ENCODE data around the gene LSR.
"Not testable (repeated sequence)": the region's sequence is repeated elsewhere in the genome, so short reads cannot be mapped to it uniquely, and the experiment has no call there.

Gene LSR

GRCh38 chr19:35268536-35269437 lies 20.0 kb downstream of the LSR start, which contains the start of gene USF2:
TSS of gene USF2 (plus strand) at chr19:35268962. CDS start at chr19:35269102, 140 bp downstream.
- DNase-seq, result peak; percentile 73

DNA sequence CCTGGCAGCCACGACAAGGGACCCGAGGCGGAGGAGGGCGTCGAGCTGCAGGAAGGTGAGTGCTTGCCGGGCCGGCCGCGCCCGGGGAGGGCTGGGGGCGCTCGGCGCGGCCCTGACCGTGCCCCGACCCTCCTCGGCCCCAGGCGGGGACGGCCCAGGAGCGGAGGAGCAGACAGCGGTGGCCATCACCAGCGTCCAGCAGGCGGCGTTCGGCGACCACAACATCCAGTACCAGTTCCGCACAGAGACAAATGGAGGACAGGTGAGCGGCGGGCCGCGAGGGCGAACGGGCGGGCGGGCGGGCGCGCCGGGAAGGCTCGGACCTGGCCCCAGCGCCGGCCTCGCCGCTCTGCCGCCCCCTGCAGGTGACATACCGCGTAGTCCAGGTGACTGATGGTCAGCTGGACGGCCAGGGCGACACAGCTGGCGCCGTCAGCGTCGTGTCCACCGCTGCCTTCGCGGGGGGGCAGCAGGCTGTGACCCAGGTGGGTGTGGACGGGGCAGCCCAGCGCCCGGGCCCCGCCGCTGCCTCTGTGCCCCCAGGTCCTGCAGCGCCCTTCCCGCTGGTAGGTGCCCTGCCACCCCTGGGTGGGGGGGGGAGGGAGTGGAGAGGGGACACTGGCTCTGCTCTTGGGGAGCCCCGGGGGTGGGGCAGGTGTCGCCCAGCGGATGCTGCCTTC lies 20.8 kb downstream of the LSR start:
- DNase-seq, result peak; percentile 71

GRCh38 chr19:35270381-35270811 lies 21.6 kb downstream of the LSR start:
- DNase-seq, result no peak

DNA sequence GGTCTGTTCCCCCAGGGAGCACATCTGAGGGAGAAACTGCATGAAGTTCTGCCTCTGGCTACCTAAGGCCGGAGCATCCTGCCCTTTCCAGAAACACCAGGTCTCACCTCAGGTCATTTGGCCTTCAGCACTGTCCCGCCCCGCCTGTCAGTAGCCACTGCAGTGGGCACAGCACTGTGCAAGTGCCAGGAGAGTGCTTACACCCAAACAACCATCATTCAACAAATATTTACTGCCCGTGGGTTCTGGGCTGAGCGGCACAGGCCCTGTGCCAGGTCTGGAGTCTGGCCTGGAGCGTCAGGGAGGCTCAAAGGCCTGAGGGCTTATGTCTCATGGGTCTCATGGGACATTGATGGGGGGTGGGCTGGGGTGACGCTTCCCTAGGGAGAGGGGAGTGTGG lies 22.7 kb downstream of the LSR start:
- no peak for DNase-seq

DNA sequence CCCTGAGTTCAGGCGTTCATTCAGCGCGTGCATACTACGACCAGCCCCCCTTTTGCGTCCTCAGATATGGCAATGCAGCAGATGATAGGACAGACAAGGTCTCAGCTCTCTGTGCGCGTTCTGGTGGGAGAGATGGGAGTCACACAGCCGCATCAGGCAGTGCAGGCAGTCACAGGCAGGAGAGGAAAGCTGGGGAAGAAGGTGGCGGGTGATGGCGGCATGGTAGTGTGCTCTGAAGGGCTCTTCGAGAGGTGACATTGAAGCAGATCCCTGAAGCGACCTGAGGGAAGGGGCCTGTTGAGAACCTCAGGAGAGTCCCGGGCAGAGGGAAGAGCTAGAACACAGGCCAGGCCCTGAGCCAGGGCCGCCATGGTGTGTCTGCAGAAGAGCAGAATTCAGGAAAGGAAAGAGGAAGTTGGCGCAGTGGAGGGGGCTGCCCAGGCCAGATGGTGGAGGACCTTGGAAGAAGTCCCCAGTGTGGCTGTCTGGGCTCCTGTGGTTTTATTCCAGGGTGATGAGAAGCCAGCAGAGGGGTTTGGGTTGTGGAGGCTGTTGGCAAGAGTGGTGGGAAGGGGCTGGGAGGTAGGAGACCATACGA lies 23.4 kb downstream of the LSR start:
- no peak for DNase-seq

- no peak for DNase-seq
Measured at GRCh38 chr19:35272954-35273649, 24.3 kb downstream of the LSR start.

GRCh38 chr19:35273686-35274259 lies 25.0 kb downstream of the LSR start:
- no peak for DNase-seq

GRCh38 chr19:35274323-35274722 lies 25.5 kb downstream of the LSR start:
- no peak for DNase-seq

DNA sequence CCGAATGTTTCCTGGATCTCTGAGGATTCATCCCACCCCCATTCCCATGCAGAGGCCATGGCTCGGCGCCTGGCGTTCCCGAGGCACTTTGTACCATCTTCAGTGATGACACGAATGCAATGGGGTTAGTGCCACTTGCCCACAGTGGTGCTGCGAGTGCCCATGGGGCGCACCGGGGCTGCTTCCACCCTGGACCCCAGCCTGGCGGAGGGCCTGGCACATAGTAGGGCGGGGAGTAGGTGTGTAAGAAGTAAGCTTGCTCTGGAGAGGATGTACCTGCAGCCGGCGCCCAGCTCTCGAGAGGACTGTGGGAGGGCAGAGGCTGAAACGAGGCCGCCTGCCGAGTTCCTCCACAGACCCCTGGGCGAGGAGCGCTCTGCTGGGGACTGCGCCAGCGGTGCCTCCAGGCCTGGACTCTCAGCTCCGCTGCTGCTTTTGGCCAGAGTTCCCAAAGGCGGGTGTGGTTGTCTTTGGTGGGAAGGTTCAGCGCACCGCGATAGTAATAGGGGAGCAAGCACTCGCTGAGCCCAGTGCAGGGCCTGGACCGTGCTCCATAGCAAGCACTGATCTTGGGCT lies 28.0 kb downstream of the LSR start:
- no peak for DNase-seq

- DNase-seq, result no peak
Measured at GRCh38 chr19:35278578-35279284, 29.9 kb downstream of the LSR start.

- DNase-seq, result no peak
Measured at GRCh38 chr19:35279374-35279773, 30.6 kb downstream of the LSR start.

- DNase-seq, result peak; percentile 79
Measured at GRCh38 chr19:35279985-35280821, 31.4 kb downstream of the LSR start.

GRCh38 chr19:35281303-35281702 lies 32.5 kb downstream of the LSR start:
- DNase-seq, result no peak

- DNase-seq, result peak; percentile 55
Measured at GRCh38 chr19:35284153-35285094, 35.6 kb downstream of the LSR start.

DNA sequence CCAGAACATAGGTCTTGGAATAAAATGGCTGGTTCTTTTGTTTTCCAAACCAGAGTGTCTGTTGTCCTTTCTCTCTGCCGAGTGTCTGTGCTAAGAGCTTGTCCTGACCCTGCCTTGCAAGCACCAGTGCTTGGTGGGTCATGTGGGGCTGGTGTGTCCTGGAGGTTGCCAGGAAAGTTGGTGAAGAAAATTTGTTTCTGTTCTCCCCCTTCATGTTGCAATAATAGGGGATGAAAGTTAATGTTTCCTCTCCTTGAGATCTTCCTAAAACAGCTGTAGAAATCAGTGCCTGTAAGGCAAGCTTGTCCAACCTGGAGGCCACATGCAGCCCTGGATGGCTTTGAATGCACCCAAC lies 36.3 kb downstream of the LSR start:
- no peak for DNase-seq

GRCh38 chr19:35285465-35285864 lies 36.7 kb downstream of the LSR start:
- not testable (repeated sequence) for DNase-seq

GRCh38 chr19:35286101-35286500 lies 37.3 kb downstream of the LSR start:
- not testable (repeated sequence) for DNase-seq

DNA sequence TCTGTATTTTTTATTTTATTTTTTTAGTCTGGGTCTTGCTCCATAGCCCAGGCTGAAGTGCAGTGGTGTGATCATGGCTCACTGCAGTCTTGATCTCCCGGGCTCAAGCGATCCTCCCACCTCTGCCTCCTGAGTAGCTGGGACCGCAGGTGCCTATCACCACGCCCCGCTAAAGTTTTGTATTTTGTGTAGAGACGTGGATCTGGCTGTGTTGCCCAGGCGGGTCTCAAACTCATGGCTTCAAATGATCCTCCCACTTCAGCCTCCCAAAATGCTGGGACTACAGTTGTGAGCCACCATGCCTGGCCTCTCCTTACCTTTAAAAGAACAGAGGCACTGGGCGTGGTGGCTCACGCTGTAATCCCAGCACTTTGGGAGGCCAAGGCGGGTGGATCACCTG lies 38.9 kb downstream of the LSR start:
- DNase-seq, result no peak

DNA sequence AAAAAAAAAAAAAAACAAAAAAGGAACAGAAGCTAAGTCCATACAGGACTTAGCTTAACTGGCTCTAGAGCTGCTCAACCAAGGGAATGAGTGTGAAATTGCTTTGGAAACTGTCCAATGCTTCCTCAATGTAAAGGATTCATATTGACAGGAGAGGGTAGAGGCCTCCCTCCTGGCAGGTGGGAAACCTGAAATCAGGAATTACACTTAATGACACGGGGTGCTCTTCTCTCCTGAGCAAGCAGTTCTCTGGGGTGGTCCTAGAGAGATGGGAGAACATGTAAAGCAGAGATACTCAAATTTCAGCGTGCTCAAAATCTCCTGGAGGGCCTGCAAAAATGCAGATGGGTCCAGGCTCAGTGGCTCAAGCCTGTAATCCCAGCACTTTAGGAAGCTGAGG lies 39.5 kb downstream of the LSR start:
- no peak for DNase-seq

DNA sequence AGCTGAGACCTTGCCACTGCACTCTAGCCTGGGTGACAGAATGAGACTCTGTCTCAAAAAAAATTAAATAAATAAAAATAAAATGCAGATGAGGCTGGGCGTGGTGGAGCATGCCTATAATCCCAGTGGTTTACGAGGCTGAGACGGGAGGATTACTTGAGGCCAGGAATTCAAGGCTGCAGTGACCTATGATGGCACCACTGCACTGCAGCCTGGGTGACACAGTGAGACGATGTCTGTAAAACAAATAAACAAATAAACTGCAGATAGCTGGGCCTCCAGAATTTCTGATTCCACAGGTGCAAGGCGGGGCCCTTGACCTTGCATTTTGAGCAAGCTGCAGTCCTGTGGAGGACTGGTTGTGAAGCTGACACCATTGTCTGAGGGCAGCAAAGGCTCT lies 40.1 kb downstream of the LSR start:
- DNase-seq, result no peak

Measured in NCI-H2171 treated with DMSO at 0.1 percent for 48 hours (cell line).